GM13977 (cell line): ENCODE measurements around the gene CLPTM1L.
"Not testable (repeated sequence)": the region's sequence is repeated elsewhere in the genome, so short reads cannot be mapped to it uniquely, and the experiment has no call there.

Experiments
- DNase-seq: peaks from one replicate; pipeline ENCODE4 v3.0.0; 2012; ENCODE audit warnings: low spot score
- in situ Hi-C: fragments of 300-500 bp; cut with MboI; formaldehyde crosslinking; loops from one replicate; pipeline ENCODE4 v1.12.0; 2022; ENCODE audit warnings: low sequenced_read_pairs, low pct_unique_long_range_greater_than_20kb, mixed read lengths, inconsistent platforms; ENCODE audit not compliant: unreplicated experiment
- TF ChIP-seq, protein P1 (sequence below): IDR thresholded peaks from 2 replicates; pipeline ENCODE4 v1.5.1; 2012; ENCODE audit warnings: mild to moderate bottlenecking, control low read depth; ENCODE audit not compliant: insufficient read depth; ENCODE audit errors: extremely low read depth, missing control alignments

CLPTM1L gene

GRCh38 chr5:1285883-1286291 is 59.0 kb downstream of the CLPTM1L start:
- in situ Hi-C loops = no loop called here
- TF ChIP-seq, protein P1, sequence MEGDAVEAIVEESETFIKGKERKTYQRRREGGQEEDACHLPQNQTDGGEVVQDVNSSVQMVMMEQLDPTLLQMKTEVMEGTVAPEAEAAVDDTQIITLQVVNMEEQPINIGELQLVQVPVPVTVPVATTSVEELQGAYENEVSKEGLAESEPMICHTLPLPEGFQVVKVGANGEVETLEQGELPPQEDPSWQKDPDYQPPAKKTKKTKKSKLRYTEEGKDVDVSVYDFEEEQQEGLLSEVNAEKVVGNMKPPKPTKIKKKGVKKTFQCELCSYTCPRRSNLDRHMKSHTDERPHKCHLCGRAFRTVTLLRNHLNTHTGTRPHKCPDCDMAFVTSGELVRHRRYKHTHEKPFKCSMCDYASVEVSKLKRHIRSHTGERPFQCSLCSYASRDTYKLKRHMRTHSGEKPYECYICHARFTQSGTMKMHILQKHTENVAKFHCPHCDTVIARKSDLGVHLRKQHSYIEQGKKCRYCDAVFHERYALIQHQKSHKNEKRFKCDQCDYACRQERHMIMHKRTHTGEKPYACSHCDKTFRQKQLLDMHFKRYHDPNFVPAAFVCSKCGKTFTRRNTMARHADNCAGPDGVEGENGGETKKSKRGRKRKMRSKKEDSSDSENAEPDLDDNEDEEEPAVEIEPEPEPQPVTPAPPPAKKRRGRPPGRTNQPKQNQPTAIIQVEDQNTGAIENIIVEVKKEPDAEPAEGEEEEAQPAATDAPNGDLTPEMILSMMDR = no peak
- no peak for DNase-seq

GRCh38 chr5:1285141-1285540 is 59.8 kb downstream of the CLPTM1L start:
- DNase-seq = no peak
- in situ Hi-C loops = no loop called here
- TF ChIP-seq, protein P1 = no peak

DNA sequence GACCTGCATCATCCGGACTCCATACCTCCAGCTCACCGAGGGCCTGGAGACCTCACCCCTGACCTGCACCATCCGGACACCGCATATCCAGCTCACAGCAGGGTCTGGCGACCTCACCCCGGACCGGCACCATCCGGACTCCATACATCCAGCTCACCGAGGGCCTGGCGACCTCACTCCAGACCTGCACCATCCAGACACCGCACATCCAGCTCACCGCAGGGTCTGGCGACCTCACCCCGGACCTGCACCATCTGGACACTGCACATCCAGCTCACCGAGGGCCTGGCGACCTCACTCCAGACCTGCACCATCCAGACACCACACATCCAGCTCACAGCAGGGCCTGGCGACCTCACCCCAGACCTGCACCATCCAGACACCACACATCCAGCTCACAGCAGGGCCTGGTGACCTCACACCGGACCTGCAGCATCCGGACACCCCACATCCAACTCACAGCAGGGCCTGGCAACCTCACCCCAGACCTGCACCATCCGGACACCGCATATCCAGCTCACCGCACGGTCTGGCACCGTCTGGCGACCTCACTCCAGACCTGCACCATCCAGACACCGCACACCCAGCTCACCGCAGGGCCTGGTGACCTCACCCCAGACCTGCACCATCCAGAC is 60.4 kb downstream of the CLPTM1L start:
- DNase-seq, in situ Hi-C loops: not testable (repeated sequence)

DNA sequence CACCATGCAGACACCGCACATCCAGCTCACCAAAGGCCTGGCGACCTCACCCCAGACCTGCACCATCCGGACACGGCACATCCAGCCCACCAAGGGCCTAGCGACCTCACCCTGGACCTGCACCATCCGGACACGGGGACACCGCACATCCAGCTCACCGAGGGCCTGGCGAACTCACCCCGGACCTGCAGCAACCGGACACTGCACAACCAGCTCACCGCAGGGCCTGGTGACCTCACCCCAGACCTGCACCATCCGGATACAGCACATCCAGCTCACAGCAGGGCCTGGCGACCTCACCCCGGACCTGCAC is 61.2 kb downstream of the CLPTM1L start:
- in situ Hi-C loops, DNase-seq: not testable (repeated sequence)

GRCh38 chr5:1282993-1283728 is 61.7 kb downstream of the CLPTM1L start:
- DNase-seq, in situ Hi-C loops: not testable (repeated sequence)

- DNase-seq = no peak
- TF ChIP-seq, protein P1 = no peak
- in situ Hi-C loops = no loop called here
Measured at GRCh38 chr5:1282131-1282992, 62.5 kb downstream of the CLPTM1L start.

DNA sequence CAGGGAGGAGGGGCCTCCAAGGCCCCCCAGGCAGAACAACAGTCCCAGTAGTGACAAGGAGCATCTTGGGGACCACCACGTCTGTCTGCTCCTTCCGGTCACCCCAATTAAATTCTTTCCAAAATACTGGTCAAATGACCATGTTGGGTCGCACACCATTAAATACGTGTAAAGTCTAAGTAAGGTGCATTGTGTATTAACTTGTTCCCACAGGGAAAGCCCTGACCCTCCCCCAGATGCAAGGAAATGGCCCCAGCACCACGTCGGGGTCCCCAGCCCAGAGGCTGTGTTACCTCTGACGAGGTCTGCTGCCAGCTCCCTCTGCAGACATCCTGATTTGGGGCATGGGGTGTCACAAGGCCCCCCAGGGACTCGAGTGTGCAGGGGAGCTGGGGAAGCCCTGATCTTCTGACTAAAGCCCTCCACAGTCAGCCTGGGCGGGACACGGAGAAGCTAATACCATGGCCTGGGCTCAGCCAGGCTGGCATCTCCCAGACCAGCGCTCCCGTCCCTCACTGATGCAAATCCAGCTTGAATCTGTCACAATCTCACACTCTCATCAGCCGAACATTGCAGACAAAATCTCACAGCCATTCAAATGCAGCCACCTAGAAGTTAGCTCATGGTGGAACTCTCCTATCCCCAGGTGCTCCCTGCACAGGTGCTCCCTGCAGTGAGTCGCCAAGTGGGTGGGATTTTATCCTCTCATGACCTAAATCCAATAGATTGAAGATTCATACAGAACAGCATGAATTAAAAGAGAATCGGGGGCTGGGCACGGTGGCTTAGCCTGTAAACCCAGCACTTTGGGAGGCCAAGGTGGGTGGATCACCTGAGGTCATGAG is 63.6 kb downstream of the CLPTM1L start:
- DNase-seq = no peak
- in situ Hi-C loops = no loop called here
- TF ChIP-seq, protein P1 = no peak
